Upper lobe of left lung (tissue), 4 donors: ENCODE data around the gene DDR1.

Experiments used
- POLR2A ChIP-seq, 4 donors: fragments of 450-650 bp; IDR thresholded peaks; one replicate each; pipeline ENCODE4 v1.5.1; 2016 to 2017; ENCODE audit warnings: antibody characterized with exemption in 4 of 4, mild to moderate bottlenecking in 2 of 4
- TF ChIP-seq, protein P1 (sequence below), 6 experiments: fragments of 450-650 bp in 4 of 6; fragments of 200-600 bp in 2 of 6; sonication (generic) in 2 of 6; IDR thresholded peaks; one replicate each; pipeline ENCODE4 v1.5.1; 2016 to 2019; ENCODE audit warnings: antibody characterized with exemption in 6 of 6

DNA sequence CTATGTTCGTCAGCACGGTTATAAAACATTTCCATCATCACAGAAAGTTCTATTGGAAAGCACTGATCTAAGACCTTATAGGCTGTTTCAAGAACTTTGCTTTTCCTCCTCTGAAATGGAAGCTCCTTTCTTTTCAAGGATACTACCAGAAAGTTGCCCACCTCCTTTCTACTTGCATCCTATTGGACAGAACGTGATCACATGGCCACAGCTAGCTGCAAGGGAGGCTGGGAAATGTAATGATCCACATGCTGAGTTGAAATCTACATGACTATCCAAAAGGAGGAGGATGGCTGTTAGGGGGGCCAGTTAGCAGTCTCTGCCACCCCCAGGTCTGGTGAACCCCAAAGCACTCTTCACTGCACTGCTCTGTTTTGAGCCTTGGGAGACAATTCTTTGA, 44.4 kb downstream of the DDR1 start:
- TF ChIP-seq, protein P1, sequence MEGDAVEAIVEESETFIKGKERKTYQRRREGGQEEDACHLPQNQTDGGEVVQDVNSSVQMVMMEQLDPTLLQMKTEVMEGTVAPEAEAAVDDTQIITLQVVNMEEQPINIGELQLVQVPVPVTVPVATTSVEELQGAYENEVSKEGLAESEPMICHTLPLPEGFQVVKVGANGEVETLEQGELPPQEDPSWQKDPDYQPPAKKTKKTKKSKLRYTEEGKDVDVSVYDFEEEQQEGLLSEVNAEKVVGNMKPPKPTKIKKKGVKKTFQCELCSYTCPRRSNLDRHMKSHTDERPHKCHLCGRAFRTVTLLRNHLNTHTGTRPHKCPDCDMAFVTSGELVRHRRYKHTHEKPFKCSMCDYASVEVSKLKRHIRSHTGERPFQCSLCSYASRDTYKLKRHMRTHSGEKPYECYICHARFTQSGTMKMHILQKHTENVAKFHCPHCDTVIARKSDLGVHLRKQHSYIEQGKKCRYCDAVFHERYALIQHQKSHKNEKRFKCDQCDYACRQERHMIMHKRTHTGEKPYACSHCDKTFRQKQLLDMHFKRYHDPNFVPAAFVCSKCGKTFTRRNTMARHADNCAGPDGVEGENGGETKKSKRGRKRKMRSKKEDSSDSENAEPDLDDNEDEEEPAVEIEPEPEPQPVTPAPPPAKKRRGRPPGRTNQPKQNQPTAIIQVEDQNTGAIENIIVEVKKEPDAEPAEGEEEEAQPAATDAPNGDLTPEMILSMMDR (IDR thresholded peaks at IDR 0.05), result no peak
- no peak for TF ChIP-seq POLR2A (IDR thresholded peaks at IDR 0.05)
